LoVo (cell line): ENCODE data around the gene UROD.
A peak's percentile ranks its signal among the peaks of the same experiment; 100 is the strongest.
"Not testable (repeated sequence)": the region's sequence is repeated elsewhere in the genome, so short reads cannot be mapped to it uniquely, and the experiment has no call there.

Experiments
- DNase-seq: peaks from one replicate; pipeline ENCODE4 v3.0.0-alpha.2; 2016; ENCODE audit warnings: low spot score

The UROD gene

DNA sequence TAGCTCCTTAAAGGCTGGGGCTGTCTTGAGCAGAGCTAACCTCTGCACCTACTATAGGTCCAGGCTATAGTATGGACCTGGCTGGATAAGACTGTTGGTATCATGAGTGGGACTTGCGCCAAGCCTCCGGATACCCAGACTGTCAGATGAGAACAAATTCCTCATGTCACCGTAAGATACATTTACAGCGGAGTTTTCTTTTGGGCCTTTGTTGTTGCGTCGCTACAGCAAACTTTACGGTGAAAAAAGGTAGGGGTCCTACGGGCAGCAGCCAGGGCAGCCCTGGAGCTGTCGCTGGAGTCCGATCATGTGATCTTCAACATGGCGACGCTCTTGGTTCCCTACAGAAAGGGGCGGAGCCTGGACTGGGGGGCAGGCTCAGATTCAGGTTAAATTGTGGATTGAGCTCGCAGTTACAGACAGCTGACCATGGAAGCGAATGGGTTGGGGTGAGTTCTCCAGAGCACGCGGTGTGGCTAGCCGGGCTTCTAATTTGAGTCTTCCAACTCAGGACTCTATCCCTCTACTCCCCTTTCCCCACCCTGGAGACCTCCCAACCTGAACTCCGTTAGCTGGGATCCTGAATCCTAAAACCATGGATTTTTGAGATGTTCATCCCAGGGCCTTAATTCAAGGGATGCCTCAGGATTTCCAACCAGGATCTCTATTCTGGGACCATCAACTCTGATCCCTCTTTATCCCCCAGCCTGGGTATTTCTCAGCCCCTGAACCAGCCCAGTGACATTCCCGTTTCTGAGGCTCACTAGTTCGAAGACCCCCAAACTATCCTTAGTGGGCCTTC is at the start of gene UROD:
Gene UROD, plus strand, starts transcription at position 418 of the 802 bp plus-strand sequence. Its CDS starts 12 bp downstream, at position 430.
- DNase-seq, result peak; percentile 98

DNA sequence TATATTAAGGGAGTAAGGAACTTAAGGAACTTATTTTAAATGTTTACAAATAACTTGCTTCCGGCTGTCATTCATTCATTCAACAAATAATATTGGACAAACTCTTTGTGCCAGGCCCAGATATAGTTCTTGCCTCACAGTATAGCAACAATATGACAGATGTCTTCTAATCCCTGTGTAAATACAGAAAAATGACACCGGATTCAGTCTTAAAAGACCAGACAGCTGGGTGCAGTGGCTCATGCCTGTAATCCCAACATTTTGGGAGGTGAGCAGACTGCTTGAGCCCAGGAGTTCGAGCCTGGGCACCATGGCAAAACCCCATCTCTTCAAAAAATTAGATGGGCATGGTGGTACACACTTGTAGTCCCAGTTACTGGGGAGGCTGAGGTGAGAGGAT is 49.3 kb upstream of the UROD start:
- no peak for DNase-seq

DNA sequence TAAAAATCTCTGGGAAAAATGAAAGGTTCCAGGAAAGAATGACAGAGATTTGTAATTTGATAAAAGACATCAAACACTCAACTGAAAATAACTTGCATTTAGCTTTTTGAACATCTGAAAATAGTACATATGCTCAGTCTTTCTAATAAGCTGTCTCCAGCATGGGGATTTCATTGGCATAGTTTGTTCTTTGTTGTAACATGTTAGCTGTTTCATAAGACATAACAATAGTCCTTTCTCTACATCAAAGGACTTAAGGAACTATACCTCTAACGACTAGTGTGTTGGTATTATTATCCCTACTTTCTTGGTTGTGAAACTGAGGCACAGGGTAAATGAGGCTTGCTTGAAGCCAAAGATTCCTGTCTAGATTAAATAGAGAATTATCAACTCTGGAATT is 47.7 kb upstream of the UROD start:
- DNase-seq, result no peak

DNA sequence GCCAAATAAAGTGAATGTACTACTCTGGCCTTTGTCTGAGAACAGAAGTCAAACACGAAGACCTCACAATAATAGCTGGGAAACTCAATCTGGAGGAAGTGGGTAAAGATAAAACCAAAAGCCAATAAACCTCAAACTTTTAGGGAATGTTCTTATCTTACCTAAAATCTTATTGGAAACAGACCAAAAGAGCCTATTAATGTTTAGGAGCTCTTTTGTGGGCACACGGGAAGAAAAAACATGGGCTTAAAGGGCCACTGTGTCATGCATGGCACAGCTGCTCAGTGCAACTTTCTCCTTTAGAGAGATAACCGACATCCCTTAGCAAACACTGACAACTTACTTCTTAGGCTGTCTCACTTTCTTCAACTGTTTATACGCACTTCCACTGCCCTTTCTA is 41.7 kb upstream of the UROD start:
- DNase-seq, result peak; percentile 46

DNA sequence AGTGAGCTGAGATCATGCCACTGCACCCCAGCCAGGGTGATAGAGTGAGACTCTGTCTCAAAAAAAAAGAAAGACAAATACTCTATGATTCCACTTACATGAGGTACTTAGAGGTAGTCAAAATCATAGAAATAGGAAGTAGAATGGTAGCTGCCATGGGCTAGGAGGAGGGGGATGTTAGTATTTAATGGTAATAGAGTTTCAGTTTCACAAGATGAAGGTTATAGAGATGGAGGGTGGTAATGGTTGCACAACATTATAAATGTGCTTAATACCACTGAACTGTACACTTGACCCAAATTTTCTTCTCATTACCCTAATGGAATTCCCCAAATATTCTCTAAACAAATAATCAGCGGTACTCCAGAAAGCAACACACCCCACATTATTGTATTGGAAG is 38.4 kb upstream of the UROD start:
- DNase-seq, result no peak

DNA sequence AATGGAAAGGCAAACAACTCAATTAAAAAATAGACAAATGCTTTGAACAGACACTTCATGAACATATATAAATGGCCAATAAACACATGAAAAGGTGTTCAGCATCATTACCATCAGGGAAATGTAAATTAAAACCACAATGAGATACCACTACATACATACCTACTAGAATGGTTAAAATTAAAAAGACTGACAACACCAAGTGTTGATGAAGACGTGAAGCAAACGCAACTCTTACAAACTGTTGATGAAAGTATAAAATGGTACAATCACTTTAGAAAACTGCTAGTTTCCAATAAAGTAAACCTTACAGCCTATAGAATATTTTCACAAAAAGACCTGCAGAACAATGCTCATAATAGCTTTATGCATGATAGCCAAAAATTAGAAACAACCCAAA is 35.8 kb upstream of the UROD start:
- no peak for DNase-seq

DNA sequence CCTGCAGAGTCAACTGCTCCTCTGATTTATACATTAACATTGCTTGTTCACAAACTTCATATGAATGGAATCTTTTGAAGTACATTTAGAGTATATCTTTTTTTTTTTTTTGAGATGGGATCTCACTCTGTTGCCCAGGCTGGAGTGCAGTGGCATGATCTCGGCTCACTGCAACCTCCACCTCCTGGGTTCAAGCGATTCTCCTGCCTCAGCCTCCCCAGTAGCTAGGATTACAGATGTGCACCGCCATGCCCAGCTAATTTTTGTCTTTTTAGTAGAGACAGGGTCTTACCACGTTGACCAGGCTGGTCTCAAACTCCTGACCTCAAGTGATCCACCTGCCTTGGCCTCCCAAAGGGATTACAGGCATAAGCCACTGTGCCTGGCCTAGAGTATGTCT is 34.7 kb upstream of the UROD start:
- DNase-seq, result not testable (repeated sequence)

DNA sequence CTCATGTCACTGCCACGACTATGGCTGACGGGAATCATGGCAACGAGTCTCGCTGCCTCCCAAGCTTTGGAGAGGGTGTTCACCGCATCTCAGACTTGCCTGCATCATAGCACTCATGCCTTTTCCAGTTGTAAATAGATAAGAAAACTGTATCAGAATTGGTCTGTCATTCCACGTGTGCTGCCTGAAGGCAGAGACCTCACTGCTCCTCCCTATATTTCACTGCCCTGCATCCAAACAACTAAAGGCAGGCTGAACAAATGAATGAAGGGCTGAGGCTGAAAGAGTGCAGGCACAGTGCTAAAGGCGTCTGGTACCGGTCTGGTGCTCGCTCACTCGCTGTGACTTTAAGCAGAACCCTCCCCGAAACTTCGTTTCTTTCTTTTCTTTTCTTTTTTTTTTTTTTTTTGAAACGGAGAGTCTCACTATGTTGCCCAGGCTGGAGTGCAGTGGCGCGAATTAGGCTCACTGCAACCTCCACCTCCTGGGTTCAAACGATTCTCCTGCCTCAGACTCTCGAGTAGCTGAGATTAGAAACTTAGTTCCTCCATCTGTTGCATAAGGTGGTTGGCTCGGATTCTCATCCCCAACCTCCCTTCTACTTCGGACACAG is 26.2 kb upstream of the UROD start:
- no peak for DNase-seq

DNA sequence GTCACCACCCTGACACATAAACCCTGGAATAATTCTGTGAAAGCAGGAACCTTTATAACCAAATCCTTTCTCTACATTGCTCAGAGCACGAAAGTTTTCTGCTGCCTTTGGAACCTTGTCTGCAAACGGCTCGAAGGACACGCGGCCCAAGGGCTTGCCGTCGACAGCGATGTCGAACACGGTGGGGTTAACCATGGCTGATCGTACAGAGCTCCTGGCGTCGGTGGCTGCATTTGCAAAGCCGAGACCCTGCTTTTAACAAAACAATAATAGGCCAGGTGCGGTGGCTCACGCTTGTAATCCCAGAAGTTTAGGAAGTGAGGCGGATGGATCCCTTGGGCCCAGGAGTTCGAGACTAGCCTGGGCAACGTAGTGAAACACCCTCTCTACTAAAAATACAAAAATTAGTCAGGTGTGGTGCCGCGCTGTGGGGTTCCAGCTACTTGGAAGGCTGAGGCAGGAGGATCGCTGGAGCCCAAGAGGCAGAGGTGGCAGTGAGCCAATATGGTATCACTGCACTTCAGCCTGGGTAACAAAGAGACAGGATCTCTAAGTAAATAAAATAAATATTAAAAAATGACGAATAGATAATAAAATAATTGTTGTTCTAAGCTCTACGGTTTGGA is 23.4 kb upstream of the UROD start:
- DNase-seq, result no peak

DNA sequence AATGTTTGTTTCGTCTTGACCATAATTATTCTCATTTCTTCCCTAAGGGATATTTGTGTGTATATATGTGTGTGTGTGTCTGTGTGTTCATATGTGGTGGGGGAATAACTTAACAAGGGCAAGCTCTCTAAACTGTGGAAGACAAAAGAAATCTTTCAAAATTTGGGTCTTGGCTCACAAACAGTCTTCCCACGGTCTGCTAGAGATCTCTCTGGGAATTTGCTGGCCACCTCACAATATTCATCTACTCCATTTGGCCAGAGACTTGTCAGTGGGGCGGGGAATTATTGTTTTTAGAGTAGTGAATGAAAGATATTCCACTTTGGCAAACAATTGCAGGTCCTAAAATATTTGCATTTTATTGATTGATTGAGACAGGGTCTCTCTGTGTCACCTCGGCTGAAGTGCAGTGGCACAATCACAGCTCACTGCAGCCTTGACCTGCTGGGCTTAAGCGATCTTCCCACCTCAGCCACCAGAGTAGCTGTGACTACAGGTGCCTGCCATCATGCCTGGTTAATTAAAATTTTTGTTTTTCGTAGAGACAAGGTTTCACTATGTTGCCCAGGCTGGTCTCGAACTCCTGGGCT is 17.6 kb upstream of the UROD start:
- no peak for DNase-seq

DNA sequence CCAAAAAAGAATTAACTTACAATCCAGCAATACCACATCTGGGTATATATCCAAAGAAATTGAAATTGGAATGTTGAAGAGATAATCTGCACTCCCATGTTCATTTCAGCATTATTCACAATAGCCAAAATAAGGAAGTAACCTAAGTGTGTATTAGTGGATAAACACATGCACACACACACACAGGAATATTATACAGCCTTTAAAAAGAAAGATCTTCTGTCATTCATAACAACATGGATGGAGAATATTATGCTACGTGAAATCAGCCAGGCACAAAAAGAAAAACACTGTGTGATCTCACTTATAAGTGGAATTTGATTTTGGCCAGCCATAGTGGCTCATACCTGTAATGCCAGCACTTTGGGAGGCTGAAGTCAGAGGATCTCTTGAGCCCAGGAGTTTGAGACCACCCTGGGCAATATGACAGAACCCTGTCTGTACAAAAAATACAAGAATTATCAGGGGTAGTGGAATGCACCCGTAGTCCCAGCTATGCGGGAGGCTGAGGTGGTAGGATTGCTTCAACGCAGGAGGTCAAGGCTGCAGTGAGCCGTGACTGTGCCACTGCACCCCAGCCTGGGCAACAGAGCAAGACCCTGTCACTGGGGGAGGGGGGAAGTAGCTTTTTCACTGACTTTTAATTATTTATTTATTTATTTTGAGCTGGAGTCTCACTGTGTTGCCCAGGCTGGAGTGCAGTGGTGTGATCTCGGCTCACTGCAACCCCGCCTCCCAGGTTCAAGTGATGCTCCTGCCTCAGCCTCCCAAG is 16.4 kb upstream of the UROD start:
- DNase-seq, result no peak

DNA sequence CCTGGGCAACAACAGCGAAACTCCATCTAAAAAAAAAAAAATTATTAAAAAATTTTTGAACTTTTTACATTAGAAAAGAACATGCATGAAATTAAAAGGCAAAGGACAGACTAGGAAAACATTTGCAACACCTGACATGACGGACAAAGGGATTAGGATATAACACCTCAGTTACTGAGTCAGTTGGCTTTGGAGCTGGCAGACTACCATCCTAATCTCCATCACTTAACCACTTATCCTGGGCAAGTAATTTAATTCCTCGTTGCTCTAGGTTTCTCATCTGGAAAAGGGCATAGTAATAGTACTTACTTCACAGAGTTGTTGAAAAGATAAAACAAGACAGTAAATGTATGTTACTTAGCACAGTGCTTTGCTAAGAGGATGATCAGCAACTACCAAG is 12.8 kb upstream of the UROD start:
- no peak for DNase-seq

DNA sequence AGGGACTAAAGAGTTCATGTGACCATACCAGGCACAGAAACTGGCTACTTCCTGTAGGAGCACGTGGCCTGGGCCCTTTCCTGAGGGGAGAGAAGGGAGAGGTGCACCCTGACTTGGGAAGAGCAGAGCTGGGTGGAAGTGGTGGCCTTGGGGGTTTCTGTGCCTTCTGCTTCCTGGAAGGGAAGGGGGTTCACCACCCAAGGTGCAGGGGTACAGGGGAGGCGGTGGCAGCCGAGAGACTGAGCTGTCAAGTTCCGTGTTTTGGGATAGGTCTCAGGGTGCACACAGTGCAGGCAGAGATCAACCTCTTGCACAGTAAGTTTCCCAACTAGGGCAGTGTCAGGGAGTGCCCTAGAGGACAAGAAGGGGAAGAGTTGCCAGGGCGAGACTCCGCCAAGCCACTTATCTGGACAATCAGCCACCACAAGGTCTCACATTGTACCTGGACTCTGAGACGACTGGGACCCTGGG is 11.0 kb upstream of the UROD start:
- no peak for DNase-seq

DNA sequence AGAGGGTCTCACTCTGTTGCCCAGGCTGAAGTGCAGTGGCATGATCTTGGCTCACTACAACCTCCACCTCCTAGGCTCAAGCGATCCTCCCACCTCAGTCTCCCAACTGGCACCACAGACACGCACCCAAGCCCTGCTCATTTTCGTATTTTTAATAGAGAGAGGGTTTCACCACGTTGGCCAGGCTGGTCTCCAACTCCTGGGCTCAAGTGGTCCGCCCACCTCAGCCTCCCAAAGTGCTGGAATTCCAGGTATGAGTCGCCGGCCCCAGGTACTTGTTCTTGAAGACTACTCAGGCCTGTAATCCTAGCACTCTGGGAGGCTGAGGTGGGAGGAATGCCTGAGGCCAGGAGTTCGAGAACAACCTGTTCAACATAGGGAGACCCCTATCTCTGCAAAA is 10.5 kb upstream of the UROD start:
- not testable (repeated sequence) for DNase-seq

DNA sequence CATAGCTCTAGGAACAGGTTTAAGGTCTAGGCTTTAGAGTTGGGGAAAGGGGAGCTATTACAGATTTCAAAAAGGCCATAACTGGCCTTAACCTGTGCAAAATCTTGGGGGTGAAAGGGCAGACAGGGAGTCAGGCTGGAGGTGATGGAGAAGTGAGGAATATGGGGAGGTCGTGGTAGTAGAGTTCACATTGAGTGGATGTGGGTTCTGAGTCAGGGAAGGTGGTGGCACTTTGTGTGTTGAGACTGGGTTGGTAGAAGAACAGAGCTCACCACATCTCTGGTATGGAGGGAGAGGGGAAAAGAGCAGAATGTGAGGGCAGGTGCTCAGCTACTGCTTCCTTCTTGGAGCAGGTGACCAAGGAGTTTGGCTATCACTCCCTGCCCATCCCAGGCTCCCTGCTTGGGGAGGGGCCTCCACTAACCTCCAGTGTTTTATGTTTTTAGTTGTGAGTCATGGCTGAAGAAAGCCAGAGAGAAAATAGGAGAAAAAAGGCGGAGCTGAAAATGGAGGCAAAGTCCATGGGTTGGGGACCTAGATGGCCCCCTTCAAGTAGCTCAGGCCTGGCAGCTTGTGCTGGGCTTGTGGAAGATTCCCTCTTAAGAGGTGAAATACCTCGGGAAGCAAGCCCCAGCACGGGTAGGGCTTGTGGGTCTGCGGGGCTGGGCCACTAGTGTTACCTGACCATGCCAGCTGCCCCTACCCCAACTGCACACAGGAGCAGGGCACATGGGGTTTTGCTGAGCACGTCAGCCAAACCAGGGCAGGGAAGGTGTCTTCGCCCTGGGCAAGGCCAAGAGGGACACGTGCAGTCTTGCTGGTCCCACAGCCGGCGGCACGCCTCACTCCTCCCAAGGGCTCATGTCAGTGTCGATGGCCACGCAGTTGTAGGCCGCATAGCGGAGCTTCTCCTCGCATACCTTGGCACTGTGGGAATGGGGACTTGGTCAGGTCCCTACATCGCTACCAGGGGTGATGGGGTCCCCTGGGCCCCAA is 9.1 kb upstream of the UROD start:
- no peak for DNase-seq

DNA sequence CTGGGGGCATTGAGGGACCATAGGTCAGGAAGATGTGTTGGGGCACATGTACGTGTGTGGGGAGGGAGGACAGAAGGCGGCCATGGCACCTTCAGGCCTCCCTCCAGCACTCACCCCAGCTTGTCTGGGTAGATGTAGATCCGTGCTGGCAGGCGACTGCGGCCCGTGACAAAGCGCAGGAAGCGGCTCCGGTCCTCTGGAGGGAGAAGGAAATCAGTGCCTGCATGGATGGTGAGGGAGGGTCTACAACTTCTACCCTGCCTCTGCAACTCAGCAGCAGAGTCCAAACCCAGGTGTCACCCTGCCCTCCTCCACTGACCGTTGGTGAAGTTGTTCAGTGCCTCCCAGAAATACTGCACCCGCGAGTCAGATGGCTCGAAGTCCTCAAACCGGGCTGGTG is 8.3 kb upstream of the UROD start:
- DNase-seq, result no peak

DNA sequence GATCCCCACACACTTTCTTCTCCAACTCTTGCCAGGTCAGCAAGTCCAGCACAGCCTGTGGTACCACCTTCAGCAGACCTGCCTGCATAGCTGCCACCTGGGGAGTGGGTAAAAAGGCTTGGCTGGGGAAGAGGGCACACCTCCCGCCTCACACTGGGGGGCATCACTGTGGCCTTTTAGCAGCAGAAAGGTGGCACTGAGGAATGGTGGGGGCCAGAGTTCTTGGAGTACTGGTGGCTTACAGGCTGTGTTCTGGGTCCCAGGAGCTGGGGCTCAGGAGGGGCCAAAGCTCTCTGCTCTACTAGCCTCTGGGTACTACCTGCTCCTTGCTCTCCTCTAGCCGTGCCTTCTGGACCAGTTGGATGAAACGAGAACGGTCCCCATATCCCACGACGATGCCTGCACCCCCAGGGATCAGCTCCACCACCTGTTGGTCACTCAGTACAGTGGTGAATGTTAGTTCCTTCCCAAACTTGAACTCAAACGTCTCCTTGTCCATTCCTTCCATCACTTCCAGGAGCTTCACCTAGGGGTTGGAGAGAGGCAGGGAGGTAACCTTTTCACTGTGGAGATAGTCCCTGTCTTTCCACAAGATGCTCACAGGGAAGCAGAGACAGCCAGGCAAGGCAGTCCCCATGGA is 7.7 kb upstream of the UROD start:
- DNase-seq, result no peak

DNA sequence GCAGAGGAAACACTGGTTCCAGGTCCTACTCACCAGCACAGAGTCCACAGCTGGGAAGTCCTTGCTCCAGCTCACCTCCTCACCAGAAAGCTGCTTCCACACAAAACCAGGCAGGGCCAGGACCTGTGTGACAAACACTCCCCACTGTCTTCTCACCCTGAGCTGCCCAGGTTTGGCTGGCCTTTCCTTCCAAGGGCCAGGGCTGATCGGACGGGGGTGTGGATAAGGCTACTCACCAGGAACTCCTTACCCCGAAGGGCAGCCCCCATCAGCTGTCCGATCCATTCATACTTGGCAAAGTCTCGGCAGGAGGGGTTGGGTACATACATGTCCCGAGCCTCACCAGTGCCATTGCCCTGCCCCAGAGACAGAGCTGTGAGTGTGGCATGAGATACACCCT is 6.3 kb upstream of the UROD start:
- no peak for DNase-seq

DNA sequence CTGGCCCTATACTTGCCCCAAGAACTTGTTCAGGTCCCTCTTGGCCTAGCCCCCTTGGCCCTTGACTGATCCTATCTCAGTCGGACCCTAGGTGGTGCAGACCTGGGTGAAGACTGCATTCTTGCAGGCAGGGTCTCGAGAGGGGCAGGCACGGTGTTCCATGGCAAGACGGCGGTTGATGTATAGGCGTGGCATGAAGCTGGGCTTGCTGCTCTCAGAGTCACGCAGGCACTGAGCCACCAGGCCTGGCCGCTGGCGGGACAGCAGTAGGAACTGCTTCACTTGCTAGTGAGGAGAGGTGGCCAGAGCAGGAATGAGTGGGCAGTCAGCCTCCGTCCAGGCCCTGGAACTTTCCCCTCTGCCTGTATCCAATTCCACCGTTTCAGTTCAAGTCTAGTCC is 4.7 kb upstream of the UROD start:
- no peak for DNase-seq

DNA sequence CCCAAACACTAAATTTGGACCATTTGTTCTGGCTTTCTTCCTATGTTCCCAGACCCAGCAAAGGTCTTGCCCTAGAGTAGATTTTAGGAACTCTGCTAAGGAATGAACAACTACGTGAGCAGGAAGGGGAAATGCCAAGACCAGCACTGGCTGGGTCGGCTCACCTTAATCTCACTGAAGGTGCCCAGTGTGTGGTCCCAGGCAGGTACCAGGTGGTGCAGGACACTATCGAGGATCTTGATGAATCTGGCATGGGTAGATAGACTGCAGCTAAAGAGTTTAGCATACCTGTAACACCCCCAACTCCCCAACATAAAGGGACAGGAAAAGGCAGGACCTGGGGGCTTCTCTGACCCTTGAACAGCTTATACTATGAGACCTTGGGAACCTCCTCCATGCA is 4.0 kb upstream of the UROD start:
- no peak for DNase-seq
